Adipocyte (in vitro differentiated cells): ENCODE data around the gene SORCS1.

Experiments used
- DNase-seq: peaks from one replicate; pipeline ENCODE4 v3.0.0-alpha.2; 2015; ENCODE audit warnings: low read depth
- H3K27me3 ChIP-seq: replicated peaks from 2 replicates; pipeline ENCODE4 v1.7.0; 2013; ENCODE audit warnings: mild to moderate bottlenecking, low read length, moderate library complexity; ENCODE audit not compliant: control insufficient read depth, insufficient read depth
- H3K36me3 ChIP-seq: 2 replicates; pipeline ENCODE4 v1.7.0; 2013; ENCODE audit warnings: low read length, mild to moderate bottlenecking, moderate library complexity; ENCODE audit not compliant: control insufficient read depth, insufficient read depth, severe bottlenecking
- H3K4me1 ChIP-seq: 2 replicates; pipeline ENCODE4 v1.7.0; 2013; ENCODE audit warnings: mild to moderate bottlenecking, low read length, moderate library complexity; ENCODE audit not compliant: control insufficient read depth, insufficient read depth
- H3K4me3 ChIP-seq: 2 replicates; pipeline ENCODE4 v1.7.0; 2013; ENCODE audit warnings: mild to moderate bottlenecking, low read length, moderate library complexity
- H3K9ac ChIP-seq: 2 replicates; pipeline ENCODE4 v1.7.0; 2013; ENCODE audit warnings: mild to moderate bottlenecking, low read length, moderate library complexity
- H3K9me3 ChIP-seq: 2 replicates; pipeline ENCODE4 v1.7.0; 2013; ENCODE audit warnings: mild to moderate bottlenecking, low read length, moderate library complexity; ENCODE audit not compliant: control insufficient read depth

Gene SORCS1

DNA sequence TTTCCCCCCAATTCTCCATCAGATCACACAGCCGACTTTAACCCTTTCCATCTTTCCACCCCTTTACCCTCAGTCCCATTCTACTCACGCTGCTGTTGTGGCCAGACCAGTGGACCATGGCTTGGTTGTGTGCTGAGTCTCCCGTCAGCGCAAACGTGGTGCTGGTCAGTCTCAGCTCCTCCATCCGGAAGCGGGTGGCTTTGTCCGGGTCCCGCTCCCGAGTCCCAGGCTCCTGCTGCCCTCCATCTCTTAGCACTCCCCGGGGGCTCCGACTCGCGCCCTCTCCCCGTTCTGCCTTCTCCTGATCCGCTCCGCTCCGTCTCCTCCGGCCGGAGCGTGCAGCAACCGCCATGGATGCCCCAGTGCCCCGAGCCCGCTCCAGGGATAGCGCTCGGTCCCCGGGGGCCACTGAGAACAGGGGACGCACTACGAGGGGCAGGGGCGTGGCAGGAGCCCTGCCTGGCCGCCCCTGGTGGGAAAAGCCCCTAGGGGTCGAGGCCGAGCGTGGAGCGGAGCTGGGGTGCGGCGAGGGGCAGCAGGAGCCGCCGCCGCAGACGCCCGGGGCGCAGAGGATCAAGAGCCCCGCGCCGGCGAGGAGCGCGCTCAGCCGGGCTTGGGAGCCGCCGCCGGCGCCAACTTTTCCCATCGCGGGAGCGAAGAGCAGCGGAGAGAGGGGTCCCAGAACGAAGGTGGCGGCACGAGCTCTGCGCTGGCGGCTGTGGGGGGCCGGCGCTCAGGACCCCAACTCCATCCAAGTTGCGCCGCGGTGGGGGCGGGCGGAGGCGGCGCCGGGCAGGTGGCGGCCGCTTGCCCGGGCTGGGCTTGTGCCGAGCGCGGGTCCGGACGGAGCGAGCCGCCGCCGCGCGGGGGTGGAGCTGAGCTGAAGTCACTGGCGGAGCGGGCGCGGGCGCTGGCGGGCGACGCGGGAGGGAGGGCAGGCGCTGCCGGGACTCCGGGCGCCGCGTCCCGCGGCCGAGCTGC is at the start of gene SORCS1:
Gene SORCS1, minus strand, starts transcription at position 826 of the 981 bp plus-strand sequence.
- Histone ChIP-seq H3K27me3 (peaks cover 34% of the 10 kb centered on the region), H3K9ac (no peak within 1 kb of the TSS), H3K4me3 (peak within 1 kb of the TSS; percentile 68), H3K36me3 (no peaks in the 10 kb centered on the region), H3K4me1 (no peaks in the 10 kb centered on the region), H3K9me3 (no peaks in the 10 kb centered on the region)
- peak; percentile 4 for DNase-seq

GRCh38 chr10:107214261-107214660 is 49.8 kb upstream of the SORCS1 start:
- Histone ChIP-seq H3K27me3 (no peaks in the 10 kb centered on the region), H3K9ac (no peak overlapping the region), H3K4me3 (no peak overlapping the region), H3K36me3 (no peaks in the 10 kb centered on the region), H3K9me3 (no peaks in the 10 kb centered on the region), H3K4me1 (no peaks in the 10 kb centered on the region)
- no peak for DNase-seq

- H3K27me3 ChIP-seq, result no peaks in the 10 kb centered on the region
- no peaks in the 10 kb centered on the region for H3K36me3 ChIP-seq
- no peaks in the 10 kb centered on the region for H3K9me3 ChIP-seq
- no peak for DNase-seq
- no peak overlapping the region for H3K4me3 ChIP-seq
- no peaks in the 10 kb centered on the region for H3K4me1 ChIP-seq
- no peak overlapping the region for H3K9ac ChIP-seq
Measured at GRCh38 chr10:107213861-107214260, 49.4 kb upstream of the SORCS1 start.

- Histone ChIP-seq H3K4me1 (no peaks in the 10 kb centered on the region), H3K4me3 (no peak overlapping the region), H3K36me3 (no peaks in the 10 kb centered on the region), H3K27me3 (no peaks in the 10 kb centered on the region), H3K9me3 (no peaks in the 10 kb centered on the region), H3K9ac (no peak overlapping the region)
- DNase-seq, result no peak
Measured at GRCh38 chr10:107206833-107207232, 42.3 kb upstream of the SORCS1 start.

- Histone ChIP-seq H3K27me3 (peaks cover 23% of the 10 kb centered on the region), H3K9me3 (no peaks in the 10 kb centered on the region), H3K9ac (no peak overlapping the region), H3K36me3 (no peaks in the 10 kb centered on the region), H3K4me1 (no peaks in the 10 kb centered on the region), H3K4me3 (no peak overlapping the region)
- no peak for DNase-seq
Measured at GRCh38 chr10:107169516-107169915, 5.0 kb upstream of the SORCS1 start.

DNA sequence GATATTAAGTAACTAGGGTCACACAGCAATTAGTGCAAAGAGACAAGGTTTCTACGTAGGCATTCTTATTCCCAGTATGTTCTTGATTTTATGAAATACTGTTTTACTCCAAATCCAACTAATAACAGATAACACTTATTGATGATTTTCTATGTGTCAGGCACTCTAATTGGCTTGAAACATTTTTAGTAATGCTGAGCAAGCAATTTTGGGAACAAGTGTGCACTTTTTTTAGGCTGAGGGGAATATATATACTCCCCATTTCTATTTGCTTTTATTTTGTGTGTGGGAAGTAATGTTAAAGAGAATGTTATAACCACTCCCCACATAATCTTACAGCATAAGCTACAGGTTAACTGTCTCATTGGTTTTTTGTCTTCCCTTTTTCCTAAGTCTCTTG is 4.2 kb upstream of the SORCS1 start:
- no peak for DNase-seq
- no peaks in the 10 kb centered on the region for H3K36me3 ChIP-seq
- no peaks in the 10 kb centered on the region for H3K4me1 ChIP-seq
- no peak overlapping the region for H3K9ac ChIP-seq
- peaks cover 27% of the 10 kb centered on the region for H3K27me3 ChIP-seq
- no peak overlapping the region for H3K4me3 ChIP-seq
- no peaks in the 10 kb centered on the region for H3K9me3 ChIP-seq

DNA sequence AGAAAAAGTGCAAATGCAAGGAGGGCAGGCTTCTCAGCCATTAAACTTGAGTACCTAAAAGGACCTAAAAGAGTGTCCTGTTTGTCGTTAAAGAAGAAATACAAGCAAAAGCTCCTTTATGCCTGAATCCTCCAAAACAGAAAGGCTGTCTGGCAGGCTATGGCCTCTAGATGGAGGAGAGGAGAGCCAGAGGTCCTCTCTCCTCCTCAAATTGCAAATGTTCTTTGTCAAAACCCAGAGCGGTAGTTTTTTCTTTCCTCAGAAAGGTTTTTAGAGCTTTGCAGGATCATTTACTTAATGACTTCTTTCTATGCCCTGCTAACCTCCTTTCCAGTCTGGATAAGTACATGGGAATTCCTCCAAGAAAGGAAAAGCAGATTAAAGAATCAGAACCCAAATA is 1.9 kb upstream of the SORCS1 start:
- no peak for DNase-seq
- Histone ChIP-seq H3K4me1 (no peaks in the 10 kb centered on the region), H3K36me3 (no peaks in the 10 kb centered on the region), H3K9me3 (no peaks in the 10 kb centered on the region), H3K9ac (no peak overlapping the region), H3K4me3 (no peak overlapping the region), H3K27me3 (peaks cover 34% of the 10 kb centered on the region)

DNA sequence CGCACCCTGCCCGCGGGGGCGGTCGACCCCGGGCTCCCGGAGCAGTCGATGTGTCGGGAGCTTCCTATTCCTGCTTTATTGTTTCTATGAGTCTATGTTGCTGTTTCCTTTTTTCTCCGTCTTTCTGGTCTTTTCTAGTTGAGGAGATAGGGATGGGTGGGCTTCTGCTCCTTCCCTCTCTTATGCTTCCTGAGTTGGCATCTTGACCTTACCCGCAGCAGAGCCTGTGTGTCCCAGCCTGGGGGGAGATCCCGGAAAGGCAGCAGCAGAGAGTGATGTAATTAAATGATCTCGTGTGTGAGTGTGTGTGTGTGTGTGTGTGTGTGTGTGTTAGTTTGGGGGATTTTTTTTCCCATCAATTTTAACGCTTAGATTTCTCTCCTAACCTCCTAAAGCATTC is 486 bp upstream of the SORCS1 start:
- Histone ChIP-seq H3K36me3 (no peaks in the 10 kb centered on the region), H3K27me3 (peaks cover 34% of the 10 kb centered on the region), H3K4me1 (no peaks in the 10 kb centered on the region), H3K9ac (no peak overlapping the region), H3K4me3 (peak overlapping the region; percentile 68), H3K9me3 (no peaks in the 10 kb centered on the region)
- DNase-seq, result no peak

DNA sequence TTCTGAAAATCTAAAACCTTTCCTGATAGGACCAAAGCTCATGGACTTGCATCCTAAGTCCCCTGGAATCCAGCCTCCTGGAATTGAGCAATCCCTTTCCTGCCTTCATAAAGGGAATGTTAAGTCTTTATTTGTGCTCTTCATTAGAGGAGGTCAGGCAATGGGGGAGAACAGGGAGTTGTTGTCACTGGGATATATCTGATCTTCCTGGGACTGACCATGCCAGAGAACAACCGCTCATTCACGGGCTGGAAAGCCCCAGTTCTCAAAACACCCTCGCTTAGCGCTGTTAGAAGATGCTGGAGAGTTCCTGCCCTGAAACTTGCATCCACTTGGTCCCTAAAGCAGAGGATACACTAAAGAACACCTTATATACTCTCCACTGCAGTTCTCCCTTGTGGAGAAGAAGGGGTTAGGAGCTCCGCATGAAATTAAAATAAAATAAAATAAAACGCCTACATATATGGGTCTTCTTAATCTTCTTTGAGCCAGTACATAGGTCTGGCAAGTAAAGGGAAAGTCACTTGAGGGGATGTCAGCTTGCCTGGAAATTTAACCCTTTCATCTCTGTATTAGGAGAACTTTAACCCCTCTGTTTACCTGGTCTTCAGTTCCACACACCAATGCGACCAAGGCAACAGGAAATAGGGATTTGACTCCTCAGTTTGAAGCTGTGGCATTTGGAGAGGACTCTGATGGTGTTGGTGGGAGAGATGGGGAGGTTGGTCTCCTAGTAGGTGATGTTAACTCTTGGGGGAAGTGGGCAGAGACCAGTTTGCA is 1.2 kb downstream of the SORCS1 start:
- Histone ChIP-seq H3K4me3 (no peak overlapping the region), H3K9ac (no peak overlapping the region)

DNA sequence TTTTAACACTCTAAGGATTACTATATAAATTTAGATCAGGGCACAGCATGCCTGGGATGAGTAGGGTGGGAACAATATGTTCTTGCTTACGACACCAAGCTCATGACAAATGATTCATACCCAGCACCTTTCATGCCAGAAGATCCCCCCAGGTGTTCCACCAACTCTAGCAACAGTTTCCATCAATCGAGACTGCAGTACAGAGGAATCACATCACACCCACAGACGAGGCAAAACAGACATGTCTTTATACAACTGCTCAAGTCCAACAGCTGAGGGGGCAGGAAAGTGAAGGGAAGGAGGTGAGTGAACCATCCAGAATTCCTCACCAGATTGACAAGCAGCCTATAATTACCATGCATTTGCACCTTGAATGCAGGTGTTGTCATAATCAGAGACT is 3.6 kb downstream of the SORCS1 start:
- Histone ChIP-seq H3K9ac (no peak overlapping the region), H3K9me3 (no peaks in the 10 kb centered on the region), H3K27me3 (peaks cover 21% of the 10 kb centered on the region), H3K4me3 (no peak overlapping the region), H3K4me1 (no peaks in the 10 kb centered on the region), H3K36me3 (no peaks in the 10 kb centered on the region)
- no peak for DNase-seq

More for the DNA sequence above, 1.2 kb downstream of the SORCS1 start:
- DNase-seq, result peak; percentile 1
- Histone ChIP-seq H3K4me1 (no peaks in the 10 kb centered on the region), H3K36me3 (no peaks in the 10 kb centered on the region), H3K27me3 (peaks cover 34% of the 10 kb centered on the region), H3K9me3 (no peaks in the 10 kb centered on the region)

- no peak for DNase-seq
- Histone ChIP-seq H3K4me3 (no peak overlapping the region), H3K36me3 (no peaks in the 10 kb centered on the region), H3K9me3 (no peaks in the 10 kb centered on the region), H3K4me1 (no peaks in the 10 kb centered on the region), H3K27me3 (peaks cover 11% of the 10 kb centered on the region), H3K9ac (no peak overlapping the region)
Measured at GRCh38 chr10:107159871-107160270, 4.6 kb downstream of the SORCS1 start.
